Activated T-helper 17 cell treated with anti-CD3 and anti-CD28 coated beads, Interleukin-2, amount 50 U/mL, for 72 hours (primary cell): ENCODE measurements around the gene C1QTNF6. TPM values are rescaled to one million over a fixed set of nuclear protein-coding genes. Genes with fewer than 3 reads are reported as not detected.
"Not testable (repeated sequence)": the region's sequence is repeated elsewhere in the genome, so short reads cannot be mapped to it uniquely, and the experiment has no call there.

Source experiments
- ATAC-seq: fragments of 150-1000 bp; cut with Tn5 transposase; replicated peaks from 2 replicates; pipeline ENCODE4 v1.10.0; 2021; ENCODE audit warnings: mild to moderate bottlenecking, moderate library complexity
- H3K27ac Mint-ChIP-seq: one replicate; pipeline ENCODE4 v1.8.0; 2022; ENCODE audit warnings: mixed read lengths
- H3K27me3 Mint-ChIP-seq: one replicate; pipeline ENCODE4 v1.8.0; 2022; ENCODE audit warnings: mixed read lengths
- H3K36me3 Mint-ChIP-seq: one replicate; pipeline ENCODE4 v1.8.0; 2022; ENCODE audit warnings: low read depth, mild to moderate bottlenecking, mixed read lengths
- H3K4me1 Mint-ChIP-seq: one replicate; pipeline ENCODE4 v1.8.0; 2022; ENCODE audit warnings: mixed read lengths
- H3K4me3 Mint-ChIP-seq: one replicate; pipeline ENCODE4 v1.8.0; 2022; ENCODE audit warnings: mild to moderate bottlenecking, mixed read lengths
- H3K9me3 Mint-ChIP-seq: one replicate; pipeline ENCODE4 v1.8.0; 2022; ENCODE audit warnings: mixed read lengths
- total RNA-seq, 2 donors: library from RNA; stranded (reverse); gene quantifications; one replicate each; pipeline ENCODE4 v1.2.3, GENCODE V29; 2022

The C1QTNF6 gene
- total RNA-seq, 2 donors from 2014 or later: 5.0 to 16.3 TPM

GRCh38 chr22:37206118-37206840 is 18.2 kb upstream of the C1QTNF6 start:
- H3K4me1 Mint-ChIP-seq: peaks cover 15% of the 10 kb centered on the region
- H3K36me3 Mint-ChIP-seq: no peaks in the 10 kb centered on the region
- no peak overlapping the region for H3K27ac Mint-ChIP-seq
- no peaks in the 10 kb centered on the region for H3K9me3 Mint-ChIP-seq
- H3K4me3 Mint-ChIP-seq: no peak overlapping the region
- no peak for ATAC-seq
- H3K27me3 Mint-ChIP-seq: no peaks in the 10 kb centered on the region

DNA sequence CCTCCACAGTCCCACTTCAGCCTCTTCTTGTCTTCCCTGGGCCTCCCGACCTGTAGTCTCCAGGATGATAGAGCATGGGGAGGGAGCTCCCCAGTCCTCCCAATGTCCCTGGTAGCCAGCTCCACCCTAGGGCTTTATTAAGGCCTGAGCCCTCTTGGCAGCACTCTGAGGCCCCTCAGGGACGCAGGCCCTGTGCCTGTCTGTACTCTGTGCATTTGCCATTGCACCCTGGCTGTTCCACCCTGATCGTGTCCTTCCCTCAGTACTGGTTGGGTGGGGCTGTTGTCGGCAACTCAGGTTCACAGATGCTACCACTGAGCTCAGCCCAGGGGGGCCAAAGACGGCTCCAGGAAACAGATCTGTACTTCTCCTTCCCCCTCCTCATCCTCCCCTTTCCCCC is 17.0 kb upstream of the C1QTNF6 start:
- H3K4me1 Mint-ChIP-seq: peaks cover 15% of the 10 kb centered on the region
- H3K36me3 Mint-ChIP-seq: no peaks in the 10 kb centered on the region
- H3K27me3 Mint-ChIP-seq: no peaks in the 10 kb centered on the region
- ATAC-seq: no peak
- H3K27ac Mint-ChIP-seq: peak overlapping the region; percentile 13
- H3K4me3 Mint-ChIP-seq: no peak overlapping the region
- no peaks in the 10 kb centered on the region for H3K9me3 Mint-ChIP-seq

DNA sequence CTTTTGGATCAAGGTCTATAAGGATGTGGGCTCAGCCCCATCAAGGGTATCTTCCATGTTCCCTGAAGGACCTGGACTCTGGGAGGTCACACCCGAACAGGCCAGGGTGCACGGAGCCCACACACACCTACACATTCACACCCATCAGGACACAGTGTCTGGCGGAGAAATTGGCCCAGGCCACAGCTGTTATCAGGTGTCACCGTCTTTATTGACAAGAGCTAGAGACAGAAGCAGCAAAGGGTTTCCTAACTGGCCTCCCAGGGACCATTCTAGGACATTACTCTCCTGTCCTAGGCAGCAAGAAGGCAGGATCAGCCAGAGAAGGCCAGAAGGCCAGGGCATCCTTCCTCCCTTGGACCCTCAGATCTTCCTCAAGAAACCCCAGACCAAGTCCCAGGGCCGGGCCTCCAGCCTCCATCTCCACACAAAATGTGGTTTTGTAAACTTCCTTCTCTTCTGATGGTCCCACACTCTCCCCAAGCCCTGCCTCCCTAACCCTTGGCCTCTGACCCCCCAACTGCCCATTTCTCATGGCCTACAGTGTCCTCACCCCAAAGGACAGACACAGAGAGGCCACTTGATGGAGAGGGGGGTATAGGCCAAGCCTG is 16.1 kb upstream of the C1QTNF6 start:
- ATAC-seq: no peak
- no peaks in the 10 kb centered on the region for H3K27me3 Mint-ChIP-seq

GRCh38 chr22:37203354-37204044 is 15.5 kb upstream of the C1QTNF6 start:
- peaks cover 9% of the 10 kb centered on the region for H3K4me1 Mint-ChIP-seq
- H3K9me3 Mint-ChIP-seq: no peaks in the 10 kb centered on the region
- no peaks in the 10 kb centered on the region for H3K36me3 Mint-ChIP-seq
- ATAC-seq: no peak
- peak overlapping the region; percentile 13 for H3K27ac Mint-ChIP-seq
- H3K27me3 Mint-ChIP-seq: no peaks in the 10 kb centered on the region
- no peak overlapping the region for H3K4me3 Mint-ChIP-seq

More for the DNA sequence above, 16.1 kb upstream of the C1QTNF6 start:
- H3K9me3 Mint-ChIP-seq: no peaks in the 10 kb centered on the region
- H3K4me3 Mint-ChIP-seq: no peak overlapping the region
- H3K36me3 Mint-ChIP-seq: no peaks in the 10 kb centered on the region
- H3K27ac Mint-ChIP-seq: peak overlapping the region; percentile 13
- peaks cover 15% of the 10 kb centered on the region for H3K4me1 Mint-ChIP-seq

- H3K9me3 Mint-ChIP-seq: no peaks in the 10 kb centered on the region
- H3K4me3 Mint-ChIP-seq: no peak overlapping the region
- H3K27me3 Mint-ChIP-seq: no peaks in the 10 kb centered on the region
- no peak overlapping the region for H3K27ac Mint-ChIP-seq
- no peak for ATAC-seq
- H3K36me3 Mint-ChIP-seq: no peaks in the 10 kb centered on the region
- peaks cover 15% of the 10 kb centered on the region for H3K4me1 Mint-ChIP-seq
These were observed 14.7 kb upstream of the C1QTNF6 start for GRCh38 chr22:37202716-37203115.

DNA sequence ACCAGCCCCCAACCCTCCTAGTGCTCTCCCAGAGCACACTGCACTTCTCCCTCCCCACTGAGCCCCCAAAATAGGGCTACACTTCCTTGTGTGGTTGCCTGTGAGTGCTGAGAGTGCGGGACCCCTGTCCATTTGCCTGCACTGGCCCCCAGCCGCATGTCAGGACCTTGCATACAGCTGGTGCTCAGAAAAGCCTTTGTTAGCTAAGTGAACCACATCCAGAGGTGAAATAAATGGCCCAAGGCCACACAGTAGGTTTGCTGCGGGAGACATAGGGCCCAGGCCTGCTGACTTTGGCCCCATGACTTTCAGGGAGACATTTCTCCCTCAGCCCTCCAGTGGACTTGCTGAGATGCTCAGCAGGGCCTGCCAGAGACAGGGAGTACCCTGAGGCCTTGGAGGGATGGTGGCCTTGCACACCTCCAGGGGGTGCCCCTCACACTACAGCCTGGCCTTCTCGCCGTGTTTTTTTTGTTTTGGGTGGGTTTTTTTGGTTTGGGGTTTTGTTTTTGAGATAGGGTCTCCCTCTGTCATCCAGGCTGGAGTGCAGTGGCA is 14.0 kb upstream of the C1QTNF6 start:
- Mint-ChIP-seq H3K4me1 (peaks cover 17% of the 10 kb centered on the region), H3K9me3 (no peaks in the 10 kb centered on the region), H3K4me3 (no peak overlapping the region), H3K36me3 (no peaks in the 10 kb centered on the region), H3K27ac (no peak overlapping the region), H3K27me3 (no peaks in the 10 kb centered on the region)
- no peak for ATAC-seq

DNA sequence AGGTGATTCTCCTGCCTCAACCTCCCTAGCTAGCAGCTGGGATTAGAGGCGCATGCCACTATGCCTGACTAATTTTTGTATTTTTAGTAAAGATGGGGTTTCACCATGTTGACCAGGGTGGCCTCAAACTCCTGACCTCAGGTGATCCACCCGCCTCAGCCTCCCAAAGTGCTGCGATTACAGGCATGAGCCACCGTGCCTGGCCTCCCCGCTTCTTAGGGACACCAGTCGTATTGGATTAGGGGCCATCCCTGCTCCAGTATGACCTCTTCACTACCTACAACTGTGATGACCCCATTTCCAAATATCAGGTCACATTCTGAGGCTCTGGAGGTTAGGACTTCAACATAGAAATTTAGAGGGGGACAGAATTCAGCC is 13.4 kb upstream of the C1QTNF6 start:
- not testable (repeated sequence) for ATAC-seq, H3K36me3 Mint-ChIP-seq, H3K4me3 Mint-ChIP-seq, H3K27me3 Mint-ChIP-seq, H3K27ac Mint-ChIP-seq, H3K9me3 Mint-ChIP-seq
- H3K4me1 Mint-ChIP-seq: peaks cover 18% of the 10 kb centered on the region

- Mint-ChIP-seq H3K27ac (peak overlapping the region; percentile 97), H3K27me3 (no peaks in the 10 kb centered on the region), H3K36me3 (no peaks in the 10 kb centered on the region), H3K4me1 (peaks cover 25% of the 10 kb centered on the region), H3K9me3 (no peaks in the 10 kb centered on the region), H3K4me3 (peak overlapping the region; percentile 99)
- peak; percentile 17 for ATAC-seq
These were observed 11.7 kb upstream of the C1QTNF6 start for GRCh38 chr22:37199760-37200108.

DNA sequence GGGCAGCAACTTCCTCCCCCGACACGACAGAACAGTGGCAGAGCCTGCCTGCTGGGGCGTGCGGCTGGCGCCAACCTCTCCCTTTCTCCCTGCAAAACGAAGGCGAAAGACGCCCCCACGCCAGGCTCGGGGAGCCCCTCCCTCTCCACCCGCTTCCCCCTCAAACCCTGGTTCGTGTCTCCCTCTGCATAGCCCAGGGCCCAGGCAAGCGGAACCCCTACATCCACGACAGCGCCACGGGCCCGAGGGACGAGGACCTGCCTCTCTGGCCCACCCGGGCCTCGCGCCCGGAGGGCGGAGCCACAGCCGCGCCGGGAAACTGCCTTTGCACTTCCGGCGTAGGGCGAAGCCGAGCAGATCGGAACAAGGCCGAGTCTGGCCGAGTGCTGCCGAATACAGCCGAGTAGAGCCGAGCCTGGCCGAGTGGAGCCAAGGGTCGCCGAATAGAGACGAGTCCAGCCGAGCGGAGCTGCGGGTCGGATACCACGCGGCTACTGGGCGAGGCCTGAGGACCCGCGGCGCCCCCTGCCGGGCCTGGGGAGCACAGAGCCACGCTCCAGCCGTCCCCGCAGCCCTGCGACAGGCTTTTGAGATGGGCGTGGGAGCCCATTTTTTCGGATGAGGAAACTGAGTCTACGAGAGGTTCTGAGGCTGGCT is 11.2 kb upstream of the C1QTNF6 start:
- Mint-ChIP-seq H3K4me1 (peaks cover 27% of the 10 kb centered on the region), H3K9me3 (no peaks in the 10 kb centered on the region), H3K27ac (peak overlapping the region; percentile 97), H3K27me3 (no peaks in the 10 kb centered on the region), H3K4me3 (peak overlapping the region; percentile 99), H3K36me3 (no peaks in the 10 kb centered on the region)
- peak; percentile 94 for ATAC-seq

GRCh38 chr22:37198258-37199102 is 10.4 kb upstream of the C1QTNF6 start:
- H3K4me3 Mint-ChIP-seq: peak overlapping the region; percentile 99
- peak; percentile 52 for ATAC-seq
- no peaks in the 10 kb centered on the region for H3K36me3 Mint-ChIP-seq
- H3K27ac Mint-ChIP-seq: peak overlapping the region; percentile 97
- H3K4me1 Mint-ChIP-seq: peaks cover 29% of the 10 kb centered on the region
- no peaks in the 10 kb centered on the region for H3K27me3 Mint-ChIP-seq
- H3K9me3 Mint-ChIP-seq: no peaks in the 10 kb centered on the region

GRCh38 chr22:37197451-37198257 is 9.6 kb upstream of the C1QTNF6 start:
- H3K9me3 Mint-ChIP-seq: no peaks in the 10 kb centered on the region
- peaks cover 31% of the 10 kb centered on the region for H3K4me1 Mint-ChIP-seq
- H3K4me3 Mint-ChIP-seq: peak overlapping the region; percentile 99
- no peaks in the 10 kb centered on the region for H3K27me3 Mint-ChIP-seq
- no peak for ATAC-seq
- H3K36me3 Mint-ChIP-seq: no peaks in the 10 kb centered on the region
- H3K27ac Mint-ChIP-seq: peak overlapping the region; percentile 97

DNA sequence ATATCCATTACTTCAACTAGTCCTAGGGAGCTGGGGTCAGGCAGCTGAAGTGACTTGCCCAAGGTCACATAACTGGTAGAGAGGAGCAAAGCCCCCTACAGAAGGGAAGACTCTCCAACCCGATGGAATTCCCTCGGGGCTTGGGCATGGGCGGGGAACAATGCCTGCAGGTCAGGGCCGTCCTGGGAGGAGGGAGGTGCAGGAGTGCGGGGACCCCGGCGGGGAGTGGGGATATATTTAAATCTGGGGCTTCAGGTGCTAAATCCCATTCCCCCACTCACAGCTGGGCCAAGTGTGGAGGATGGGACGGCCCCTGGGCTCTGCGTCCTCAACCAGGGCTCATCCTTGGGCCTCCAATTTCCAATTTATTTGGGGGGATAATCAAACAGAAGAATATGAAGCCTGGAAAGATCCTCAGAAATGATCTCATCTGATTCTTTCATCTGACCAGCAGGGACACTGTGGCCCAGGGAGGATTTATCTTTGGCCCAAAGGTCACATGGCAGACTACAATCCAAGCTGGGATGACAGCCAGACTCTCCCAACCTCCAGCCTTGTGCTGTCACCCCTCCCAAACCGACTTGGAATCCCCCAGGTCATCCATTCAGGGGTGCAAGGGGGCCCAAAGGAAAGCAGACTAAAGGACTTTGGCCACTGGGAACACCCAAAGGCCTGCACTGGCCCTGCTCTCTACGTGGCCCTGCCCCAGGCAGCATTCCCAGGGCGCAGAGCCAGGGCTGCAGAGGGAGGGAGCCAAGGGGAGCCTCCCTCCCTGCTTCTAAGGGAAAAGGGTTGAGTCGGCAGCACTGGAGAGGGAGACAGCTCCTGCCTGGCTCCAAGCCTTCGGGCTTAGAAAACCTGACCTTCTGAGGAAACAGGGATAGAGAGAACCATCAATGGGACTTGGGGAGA is 8.7 kb upstream of the C1QTNF6 start:
- no peaks in the 10 kb centered on the region for H3K36me3 Mint-ChIP-seq
- peak overlapping the region; percentile 17 for H3K27ac Mint-ChIP-seq
- peak overlapping the region; percentile 99 for H3K4me3 Mint-ChIP-seq
- no peaks in the 10 kb centered on the region for H3K27me3 Mint-ChIP-seq
- ATAC-seq: no peak
- no peaks in the 10 kb centered on the region for H3K9me3 Mint-ChIP-seq
- peaks cover 31% of the 10 kb centered on the region for H3K4me1 Mint-ChIP-seq
